Upper lobe of right lung (tissue), 1 donor: ENCODE data around the gene VANGL1. TPM values are rescaled to one million over a fixed set of nuclear protein-coding genes. Genes with fewer than 3 reads are reported as not detected.

Experiments
- ATAC-seq: fragments of 200-7000 bp; cut with Tn5 transposase; one replicate; pipeline ENCODE4 v1.9.1; 2020; ENCODE audit warnings: mild to moderate bottlenecking, moderate library complexity
- DNase-seq: peaks from one replicate; pipeline ENCODE4 v3.0.0-alpha.2; 2020
- H3K27ac ChIP-seq: fragments of 200-600 bp; one replicate; pipeline ENCODE4 v1.8.0; 2022
- H3K27me3 ChIP-seq: fragments of 200-600 bp; one replicate; pipeline ENCODE4 v1.8.0; 2022; ENCODE audit warnings: mild to moderate bottlenecking
- H3K36me3 ChIP-seq: fragments of 200-600 bp; one replicate; pipeline ENCODE4 v1.8.0; 2022
- H3K4me1 ChIP-seq: fragments of 200-600 bp; one replicate; pipeline ENCODE4 v1.8.0; 2022
- H3K4me3 ChIP-seq: fragments of 200-600 bp; one replicate; pipeline ENCODE4 v1.8.0; 2022; ENCODE audit warnings: mild to moderate bottlenecking
- H3K9me3 ChIP-seq: fragments of 200-600 bp; one replicate; pipeline ENCODE4 v1.8.0; 2022
- CTCF ChIP-seq: fragments of 200-600 bp; IDR thresholded peaks from one replicate; pipeline ENCODE4 v1.8.0; 2022; ENCODE audit warnings: antibody characterized with exemption
- intact Hi-C: fragments of 100-400 bp; cut with DNase I; formaldehyde crosslinking; loops from one replicate; pipeline ENCODE4 v1.11.0; 2022
- total RNA-seq: library from RNA; stranded (reverse); fragmentation: NEBNext Ultra II Directional; extraction: Animal tissue kit (Norgen Biotek cat#: 25700); gene quantifications from one replicate; pipeline ENCODE4 v1.2.1, GENCODE V29; 2021
- donor health status: DM: no; HTN: yes; CAD: no; lungs with severe emphysema.

The VANGL1 gene
- total RNA-seq, 1 donor from 2014 or later: 10.4 TPM

- Histone ChIP-seq H3K27ac (no peak overlapping the region), H3K4me1 (peaks cover 32% of the 10 kb centered on the region), H3K4me3 (no peak overlapping the region), H3K36me3 (no peaks in the 10 kb centered on the region), H3K27me3 (no peaks in the 10 kb centered on the region), H3K9me3 (no peaks in the 10 kb centered on the region)
- no peak for ATAC-seq
- intact Hi-C loops: no loop called here
- DNase-seq: no peak
- TF ChIP-seq CTCF: no peak
Measured at GRCh38 chr1:115729756-115730155, 88.0 kb downstream of the VANGL1 start.

GRCh38 chr1:115732316-115732715 is 90.5 kb downstream of the VANGL1 start:
- Histone ChIP-seq H3K4me3 (no peak overlapping the region), H3K27ac (no peak overlapping the region), H3K27me3 (no peaks in the 10 kb centered on the region), H3K9me3 (no peaks in the 10 kb centered on the region), H3K36me3 (no peaks in the 10 kb centered on the region), H3K4me1 (peaks cover 19% of the 10 kb centered on the region)
- DNase-seq (no peak), ATAC-seq (peak; percentile 73)
- no peak for TF ChIP-seq CTCF
- intact Hi-C loops: no loop called here

- Histone ChIP-seq H3K4me3 (no peak overlapping the region), H3K27me3 (no peaks in the 10 kb centered on the region), H3K27ac (no peak overlapping the region), H3K9me3 (no peaks in the 10 kb centered on the region), H3K36me3 (no peaks in the 10 kb centered on the region), H3K4me1 (no peaks in the 10 kb centered on the region)
- intact Hi-C loops: no loop called here
- TF ChIP-seq CTCF: no peak
- ATAC-seq: no peak
- no peak for DNase-seq
Measured at GRCh38 chr1:115740811-115741210, 99.0 kb downstream of the VANGL1 start.

- TF ChIP-seq CTCF: no peak
- Histone ChIP-seq H3K27me3 (no peaks in the 10 kb centered on the region), H3K27ac (no peak overlapping the region), H3K9me3 (no peaks in the 10 kb centered on the region), H3K36me3 (no peaks in the 10 kb centered on the region), H3K4me1 (no peaks in the 10 kb centered on the region), H3K4me3 (no peak overlapping the region)
- intact Hi-C loops: no loop called here
- ATAC-seq (no peak), DNase-seq (no peak)
Measured at GRCh38 chr1:115744646-115745275, 103.0 kb downstream of the VANGL1 start.

GRCh38 chr1:115746021-115746690 is 104.4 kb downstream of the VANGL1 start:
- TF ChIP-seq CTCF: no peak
- ATAC-seq: no peak
- intact Hi-C loops: no loop called here

More at GRCh38 chr1:115746021-115746690, 104.4 kb downstream of the VANGL1 start:
- no peaks in the 10 kb centered on the region for H3K36me3 ChIP-seq
- DNase-seq: no peak
- H3K27ac ChIP-seq: no peak overlapping the region
- no peaks in the 10 kb centered on the region for H3K9me3 ChIP-seq
- H3K27me3 ChIP-seq: no peaks in the 10 kb centered on the region
- H3K4me3 ChIP-seq: no peak overlapping the region
- no peaks in the 10 kb centered on the region for H3K4me1 ChIP-seq

Other genes starting within 250 kb of the VANGL1 start
- gene CASQ2, start 126.7 kb downstream of the VANGL1 start, total RNA-seq: 1.3 TPM
- gene NHLH2, start 199.2 kb downstream of the VANGL1 start, total RNA-seq: 0.32 TPM